HG03457 (cell line): ENCODE results near the gene PTCRA.
"Not testable (repeated sequence)": the region's sequence is repeated elsewhere in the genome, so short reads cannot be mapped to it uniquely, and the experiment has no call there.

Experiments used
- ATAC-seq: cut with Tn5 transposase; IDR thresholded peaks from one replicate; pipeline ENCODE4 v1.9.1; 2021; ENCODE audit warnings: moderate number of reproducible peaks; ENCODE audit not compliant: unreplicated experiment

The PTCRA gene

GRCh38 chr6:42915732-42916131, at the start of gene PTCRA:
PTCRA (plus strand) TSS chr6:42916053; CDS start chr6:42916070, 17 bp downstream.
- ATAC-seq = no peak

- ATAC-seq = no peak
Measured at GRCh38 chr6:42870145-42870936, 45.5 kb upstream of the PTCRA start.

GRCh38 chr6:42871711-42872110, 44.1 kb upstream of the PTCRA start:
- ATAC-seq = no peak

GRCh38 chr6:42873313-42873712, 42.5 kb upstream of the PTCRA start:
- no peak for ATAC-seq

- ATAC-seq = no peak
Measured at GRCh38 chr6:42877695-42878094, 38.2 kb upstream of the PTCRA start.

- peak; percentile 73 for ATAC-seq
Measured at GRCh38 chr6:42879372-42880239, 36.2 kb upstream of the PTCRA start, which contains the start of gene RPL7L1. RPL7L1 (plus strand) TSS chr6:42879616; CDS start chr6:42879911, 295 bp downstream.

GRCh38 chr6:42880240-42880817, 35.5 kb upstream of the PTCRA start:
- not testable (repeated sequence) for ATAC-seq

- ATAC-seq = not testable (repeated sequence)
Measured at GRCh38 chr6:42880871-42881270, 35.0 kb upstream of the PTCRA start.

- ATAC-seq = no peak
Measured at GRCh38 chr6:42885702-42886101, 30.2 kb upstream of the PTCRA start.

- not testable (repeated sequence) for ATAC-seq
Measured at GRCh38 chr6:42888201-42888600, 27.7 kb upstream of the PTCRA start.

- no peak for ATAC-seq
Measured at GRCh38 chr6:42889815-42890214, 26.0 kb upstream of the PTCRA start.

GRCh38 chr6:42890311-42891198, 25.3 kb upstream of the PTCRA start:
- ATAC-seq = peak; percentile 61

GRCh38 chr6:42891199-42891722, 24.6 kb upstream of the PTCRA start:
- ATAC-seq = no peak

GRCh38 chr6:42894041-42894828, 21.6 kb upstream of the PTCRA start:
- ATAC-seq = not testable (repeated sequence)

- no peak for ATAC-seq
Measured at GRCh38 chr6:42896178-42896719, 19.6 kb upstream of the PTCRA start.

- no peak for ATAC-seq
Measured at GRCh38 chr6:42898891-42899361, 16.9 kb upstream of the PTCRA start.

GRCh38 chr6:42899871-42900270, 16.0 kb upstream of the PTCRA start:
- ATAC-seq = no peak

GRCh38 chr6:42901538-42901957, 14.3 kb upstream of the PTCRA start:
- no peak for ATAC-seq
